ENCODE data around the gene TBC1D14. TPM values are rescaled to one million over a fixed set of nuclear protein-coding genes. Genes with fewer than 3 reads are reported as not detected.

The TBC1D14 gene
- total and polyA plus RNA-seq, 2 of the 8 experiments (the other 6 are each of a cell fraction or from before 2014, with no cell fraction given): 45.6 to 48.2 TPM

GRCh38 chr4:6886886-6887285 lies 22.7 kb upstream of the TBC1D14 start:
- H3K9ac ChIP-seq (replicated peaks in 1 of 4; ENCODE audit: extremely low read depth in 1 of 4, low read depth in 3 of 4, low read length in 3 of 4): no peak overlapping the region
- no peak overlapping the region for H3K23ac ChIP-seq (ENCODE audit: insufficient read length)
- H3K4me2 ChIP-seq (ENCODE audit: insufficient read depth in 1 of 2, low read depth in 2 of 2, low read length in 2 of 2): no peak overlapping the region
- H3K79me1 ChIP-seq (ENCODE audit: low read depth, low read length): no peaks in the 10 kb centered on the region
- no peak overlapping the region for H3K56ac ChIP-seq (replicated peaks; ENCODE audit: insufficient read length, low read depth, low read length)
- no peak overlapping the region for H2AK5ac ChIP-seq (ENCODE audit: low read depth, low read length)
- FAIRE-seq (no peak), DNase-seq (ENCODE audit: low read depth in 1 of 2, low spot score in 2 of 2) (no peak)
- WGBS, 2 experiments (ENCODE audit: extremely low coverage in 1 of 2, insufficient coverage in 1 of 2, insufficient read length in 1 of 2, insufficient replicate concordance in 2 of 2, low coverage in 1 of 2, low lambda C conversion rate in 2 of 2, missing lambda C conversion rate in 1 of 2): 92% methylated on average over 10 of the region's 10 CpGs; no CpG with 5 or more reads in 1 of the 2 experiments
- H4K20me1 ChIP-seq (replicated peaks in 1 of 2; ENCODE audit: control insufficient read depth in 1 of 2, insufficient read depth in 2 of 2, low read length in 2 of 2): peaks cover 0 to 2% of the 10 kb centered on the region in 2 experiments
- H2BK15ac ChIP-seq (ENCODE audit: low read length): no peak overlapping the region
- no peaks in the 10 kb centered on the region for H3K27me3 ChIP-seq (replicated peaks in 1 of 4; ENCODE audit: control insufficient read depth in 3 of 4, extremely low read depth in 1 of 4, insufficient read depth in 3 of 4, low read length in 3 of 4)
- no peak overlapping the region for H2AFZ ChIP-seq (ENCODE audit: low read length)
- no peaks in the 10 kb centered on the region for H3K23me2 ChIP-seq (ENCODE audit: low read depth, low read length)
- no peak overlapping the region for H3K4me3 ChIP-seq (ENCODE audit: extremely low read depth in 1 of 4, insufficient read depth in 2 of 4, low read depth in 3 of 4, low read length in 4 of 4)
- no peak overlapping the region for H2BK12ac ChIP-seq (ENCODE audit: low read depth, low read length)
- no peaks in the 10 kb centered on the region for H3K9me3 ChIP-seq (ENCODE audit: insufficient read depth in 2 of 2, low read depth in 1 of 2, low read length in 1 of 2)
- no peak overlapping the region for H3K18ac ChIP-seq (ENCODE audit: extremely low read depth, low read length)
- H4K5ac ChIP-seq (ENCODE audit: insufficient read length, low read depth, low read length): no peak overlapping the region
- ChIA-PET CTCF (ENCODE audit: partially characterized antibody) (interaction anchor here (0.7 to 7.3 kb wide), 9 partner anchors 8 to 395 kb away, joined by 3 to 67 read pairs (median 6); no protein-coding TSS in a partner anchor), POLR2A (ENCODE audit: partially characterized antibody) (interaction anchor here (0.9 to 3.0 kb wide), 3 partner anchors 22 to 107 kb away, joined by 3 to 14 read pairs (median 3); partner anchors contain the start of gene TBC1D14)
- H3K4ac ChIP-seq (replicated peaks; ENCODE audit: insufficient read length, low read depth, low read length): no peak overlapping the region
- no peak overlapping the region for H4K8ac ChIP-seq (ENCODE audit: extremely low read depth, insufficient read depth, low read length)
- no peak overlapping the region for H4K91ac ChIP-seq (replicated peaks; ENCODE audit: insufficient read length, low read length)
- no peak overlapping the region for H2BK20ac ChIP-seq (ENCODE audit: low read length)
- peaks cover 0 to 3% (median under 1%) of the 10 kb centered on the region in 4 experiments; a peak in 2 of 8 replicates for H3K36me3 ChIP-seq (ENCODE audit: control insufficient read depth in 2 of 4, insufficient read depth in 4 of 4, low read length in 3 of 4)
- no peaks in the 10 kb centered on the region for H3K79me2 ChIP-seq (ENCODE audit: control insufficient read depth in 1 of 2, insufficient read depth in 2 of 2, low read length in 2 of 2)
- H2BK120ac ChIP-seq (replicated peaks; ENCODE audit: low read depth, low read length): no peak overlapping the region
- no peak overlapping the region for H3K27ac ChIP-seq (ENCODE audit: low read depth, low read length)
- no peak overlapping the region for H2BK5ac ChIP-seq (ENCODE audit: low read depth, low read length)
- no peaks in the 10 kb centered on the region for H3K4me1 ChIP-seq (replicated peaks in 1 of 4; ENCODE audit: control insufficient read depth in 3 of 4, insufficient read depth in 4 of 4, low read length in 3 of 4)
- H3K14ac ChIP-seq (ENCODE audit: insufficient read length): no peak overlapping the region
- no peak for TF ChIP-seq RBBP5 (IDR thresholded peaks at IDR 0.05; ENCODE audit: borderline replicate concordance, low read depth, low read length)
- TF ChIP-seq RXRA (IDR thresholded peaks at IDR 0.05; ENCODE audit: insufficient read depth, low read depth, low read length): no peak
- no peak for TF ChIP-seq CBX5 (IDR thresholded peaks at IDR 0.05; ENCODE audit: low read depth, low read length)
- no peak for TF ChIP-seq EZH2 (IDR thresholded peaks at IDR 0.05; ENCODE audit: low read depth, low read length, severe bottlenecking)
- TF ChIP-seq SP4 (IDR thresholded peaks at IDR 0.05; ENCODE audit: low read length): no peak
- no peak for TF ChIP-seq CEBPB (IDR thresholded peaks at IDR 0.05; ENCODE audit: low read depth, low read length)
- TF ChIP-seq JUN (IDR thresholded peaks at IDR 0.05; ENCODE audit: low read depth, low read length): no peak
- no peak for TF ChIP-seq ZNF274 (IDR thresholded peaks at IDR 0.05; ENCODE audit: borderline replicate concordance, extremely low read depth, low read length)
- TF ChIP-seq ATF2 (IDR thresholded peaks at IDR 0.05; ENCODE audit: low read length): no peak
- TF ChIP-seq EP300 (IDR thresholded peaks at IDR 0.05; ENCODE audit: borderline replicate concordance in 1 of 2, low read depth in 2 of 2, low read length in 2 of 2): no peak
